Neural crest cell (in vitro differentiated cells): ENCODE measurements around the gene NHEJ1. TPM values are rescaled to one million over a fixed set of nuclear protein-coding genes. Genes with fewer than 3 reads are reported as not detected.
A peak's percentile ranks its signal among the peaks of the same experiment; 100 is the strongest.

Experiments
- DNase-seq: peaks from one replicate; pipeline ENCODE4 v3.0.0; 2021; ENCODE audit warnings: low read depth, mixed read lengths, low spot score
- H3K27ac Mint-ChIP-seq: one replicate; pipeline ENCODE4 v1.8.0; 2021; ENCODE audit warnings: mild to moderate bottlenecking, mixed read lengths; ENCODE audit not compliant: unreplicated experiment
- H3K27me3 Mint-ChIP-seq: 2 replicates; pipeline ENCODE4 v1.8.0; 2021; ENCODE audit warnings: low read depth, mild to moderate bottlenecking, mixed read lengths
- H3K36me3 Mint-ChIP-seq: 2 replicates; pipeline ENCODE4 v1.8.0; 2021; ENCODE audit warnings: low read depth, mild to moderate bottlenecking, mixed read lengths
- H3K4me1 Mint-ChIP-seq: 2 replicates; pipeline ENCODE4 v1.8.0; 2021; ENCODE audit warnings: mixed read lengths
- H3K4me3 Mint-ChIP-seq: one replicate; pipeline ENCODE4 v1.8.0; 2021; ENCODE audit warnings: mild to moderate bottlenecking, mixed read lengths
- H3K9me3 Mint-ChIP-seq: 2 replicates; pipeline ENCODE4 v1.8.0; 2021; ENCODE audit warnings: mixed read lengths
- CTCF ChIP-seq: fragments of 200-600 bp; sonication (generic); conservative IDR thresholded peaks from 2 replicates; pipeline ENCODE4 v1.5.0; 2021; ENCODE audit warnings: antibody characterized with exemption, mild to moderate bottlenecking
- total RNA-seq: library from RNA; stranded (reverse); gene quantifications from 2 replicates; pipeline ENCODE4 v1.2.1, GENCODE V29; 2021

The NHEJ1 gene
- total RNA-seq, 1 donor from 2014 or later = 26.8 TPM

- Mint-ChIP-seq H3K9me3 (no peaks in the 10 kb centered on the region), H3K27ac (no peak overlapping the region)
Observed at GRCh38 chr2:219072741-219073250, 87.8 kb downstream of the NHEJ1 start.

GRCh38 chr2:219071131-219071816 lies 89.3 kb downstream of the NHEJ1 start:
- no peak for TF ChIP-seq CTCF
- no peaks in the 10 kb centered on the region for H3K9me3 Mint-ChIP-seq
- no peak overlapping the region for H3K4me3 Mint-ChIP-seq
- no peaks in the 10 kb centered on the region for H3K4me1 Mint-ChIP-seq
- no peak for DNase-seq
- peaks cover 4% of the 10 kb centered on the region for H3K36me3 Mint-ChIP-seq
- peaks cover 3% of the 10 kb centered on the region for H3K27me3 Mint-ChIP-seq
- H3K27ac Mint-ChIP-seq = no peak overlapping the region

More at GRCh38 chr2:219072741-219073250, 87.8 kb downstream of the NHEJ1 start:
- DNase-seq = no peak
- Mint-ChIP-seq H3K36me3 (peaks cover 4% of the 10 kb centered on the region), H3K4me3 (no peak overlapping the region), H3K4me1 (no peaks in the 10 kb centered on the region), H3K27me3 (no peaks in the 10 kb centered on the region)
- TF ChIP-seq CTCF = no peak

GRCh38 chr2:219065484-219065883 lies 95.1 kb downstream of the NHEJ1 start:
- Mint-ChIP-seq H3K4me1 (no peaks in the 10 kb centered on the region), H3K27ac (no peak overlapping the region), H3K27me3 (peaks cover 48% of the 10 kb centered on the region), H3K36me3 (no peaks in the 10 kb centered on the region), H3K4me3 (no peak overlapping the region), H3K9me3 (no peaks in the 10 kb centered on the region)
- TF ChIP-seq CTCF = no peak
- no peak for DNase-seq

- H3K27me3 Mint-ChIP-seq = peaks cover 80% of the 10 kb centered on the region
- no peak for TF ChIP-seq CTCF
- no peaks in the 10 kb centered on the region for H3K9me3 Mint-ChIP-seq
- DNase-seq = no peak
- H3K4me3 Mint-ChIP-seq = no peak overlapping the region
- no peaks in the 10 kb centered on the region for H3K36me3 Mint-ChIP-seq
- H3K4me1 Mint-ChIP-seq = no peaks in the 10 kb centered on the region
- no peak overlapping the region for H3K27ac Mint-ChIP-seq
Observed at GRCh38 chr2:219062081-219062480, 98.5 kb downstream of the NHEJ1 start.

- H3K27ac Mint-ChIP-seq = no peak within 1 kb of the TSS
- peaks cover 84% of the 10 kb centered on the region for H3K27me3 Mint-ChIP-seq
- H3K4me1 Mint-ChIP-seq = no peaks in the 10 kb centered on the region
- DNase-seq = no peak
- no peaks in the 10 kb centered on the region for H3K36me3 Mint-ChIP-seq
- H3K4me3 Mint-ChIP-seq = peak within 1 kb of the TSS; percentile 34
- H3K9me3 Mint-ChIP-seq = no peaks in the 10 kb centered on the region
- TF ChIP-seq CTCF = no peak
Observed at GRCh38 chr2:219060821-219061791, 99.5 kb downstream of the NHEJ1 start, which contains the start of gene IHH. TSS of gene IHH (minus strand) at chr2:219060921. CDS start at chr2:219060467, 454 bp downstream.
